Measurements from ENCODE around the gene TP53.

DNA sequence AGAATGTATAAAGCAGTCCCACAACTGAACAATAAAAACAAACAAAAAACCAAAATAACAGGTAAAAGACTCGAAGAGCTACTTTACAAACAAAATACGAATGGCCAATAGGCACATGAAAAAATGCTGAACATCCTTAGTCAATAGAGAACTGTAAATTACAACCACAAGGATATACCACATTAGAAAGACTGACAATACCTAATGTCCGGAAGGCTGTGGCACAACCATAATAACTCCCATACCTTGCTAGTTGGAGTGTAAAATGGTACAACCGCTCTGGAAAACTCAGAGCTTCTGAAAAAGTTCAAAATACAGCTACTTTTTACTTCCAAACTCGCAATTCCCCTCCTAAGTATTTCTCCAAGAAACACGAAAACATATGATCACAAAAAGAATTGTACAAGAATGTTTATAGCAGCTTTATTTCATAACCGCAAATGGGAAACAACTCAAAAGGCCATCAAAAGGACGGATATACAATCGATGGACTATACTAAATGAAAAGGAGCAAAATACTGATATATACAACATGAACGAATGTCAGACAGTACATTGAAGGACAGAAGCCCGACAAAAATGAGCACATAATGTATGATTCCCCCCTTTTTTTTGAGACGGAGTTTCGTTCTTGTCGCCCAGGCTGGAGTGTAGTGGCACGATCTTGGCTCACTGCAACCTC lies 2.3 kb downstream of the TP53 start:
- TF ChIP-seq, protein P1, sequence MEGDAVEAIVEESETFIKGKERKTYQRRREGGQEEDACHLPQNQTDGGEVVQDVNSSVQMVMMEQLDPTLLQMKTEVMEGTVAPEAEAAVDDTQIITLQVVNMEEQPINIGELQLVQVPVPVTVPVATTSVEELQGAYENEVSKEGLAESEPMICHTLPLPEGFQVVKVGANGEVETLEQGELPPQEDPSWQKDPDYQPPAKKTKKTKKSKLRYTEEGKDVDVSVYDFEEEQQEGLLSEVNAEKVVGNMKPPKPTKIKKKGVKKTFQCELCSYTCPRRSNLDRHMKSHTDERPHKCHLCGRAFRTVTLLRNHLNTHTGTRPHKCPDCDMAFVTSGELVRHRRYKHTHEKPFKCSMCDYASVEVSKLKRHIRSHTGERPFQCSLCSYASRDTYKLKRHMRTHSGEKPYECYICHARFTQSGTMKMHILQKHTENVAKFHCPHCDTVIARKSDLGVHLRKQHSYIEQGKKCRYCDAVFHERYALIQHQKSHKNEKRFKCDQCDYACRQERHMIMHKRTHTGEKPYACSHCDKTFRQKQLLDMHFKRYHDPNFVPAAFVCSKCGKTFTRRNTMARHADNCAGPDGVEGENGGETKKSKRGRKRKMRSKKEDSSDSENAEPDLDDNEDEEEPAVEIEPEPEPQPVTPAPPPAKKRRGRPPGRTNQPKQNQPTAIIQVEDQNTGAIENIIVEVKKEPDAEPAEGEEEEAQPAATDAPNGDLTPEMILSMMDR (IDR thresholded peaks at IDR 0.05): no peak
- TF ChIP-seq EP300 (IDR thresholded peaks at IDR 0.05): no peak
- TF ChIP-seq POLR2AphosphoS5 (IDR thresholded peaks at IDR 0.05): no peak
- TF ChIP-seq POLR2A (IDR thresholded peaks at IDR 0.05): no peak

Data from sigmoid colon (tissue), 4 donors.